Neural crest cell (in vitro differentiated cells): ENCODE measurements around the gene HVCN1. TPM values are rescaled to one million over a fixed set of nuclear protein-coding genes. Genes with fewer than 3 reads are reported as not detected.

Experiments
- DNase-seq: peaks from one replicate; pipeline ENCODE4 v3.0.0; 2021; ENCODE audit warnings: low read depth, mixed read lengths, low spot score
- H3K27ac Mint-ChIP-seq: one replicate; pipeline ENCODE4 v1.8.0; 2021; ENCODE audit warnings: mild to moderate bottlenecking, mixed read lengths; ENCODE audit not compliant: unreplicated experiment
- H3K27me3 Mint-ChIP-seq: 2 replicates; pipeline ENCODE4 v1.8.0; 2021; ENCODE audit warnings: low read depth, mild to moderate bottlenecking, mixed read lengths
- H3K36me3 Mint-ChIP-seq: 2 replicates; pipeline ENCODE4 v1.8.0; 2021; ENCODE audit warnings: low read depth, mild to moderate bottlenecking, mixed read lengths
- H3K4me1 Mint-ChIP-seq: 2 replicates; pipeline ENCODE4 v1.8.0; 2021; ENCODE audit warnings: mixed read lengths
- H3K4me3 Mint-ChIP-seq: one replicate; pipeline ENCODE4 v1.8.0; 2021; ENCODE audit warnings: mild to moderate bottlenecking, mixed read lengths
- H3K9me3 Mint-ChIP-seq: 2 replicates; pipeline ENCODE4 v1.8.0; 2021; ENCODE audit warnings: mixed read lengths
- total RNA-seq: library from RNA; stranded (reverse); gene quantifications from 2 replicates; pipeline ENCODE4 v1.2.1, GENCODE V29; 2021
- TF ChIP-seq, protein P1 (sequence below): fragments of 200-600 bp; sonication (generic); conservative IDR thresholded peaks from 2 replicates; pipeline ENCODE4 v1.5.0; 2021; ENCODE audit warnings: antibody characterized with exemption, mild to moderate bottlenecking

Gene HVCN1
- total RNA-seq, 1 donor from 2014 or later: 3.8 TPM

DNA sequence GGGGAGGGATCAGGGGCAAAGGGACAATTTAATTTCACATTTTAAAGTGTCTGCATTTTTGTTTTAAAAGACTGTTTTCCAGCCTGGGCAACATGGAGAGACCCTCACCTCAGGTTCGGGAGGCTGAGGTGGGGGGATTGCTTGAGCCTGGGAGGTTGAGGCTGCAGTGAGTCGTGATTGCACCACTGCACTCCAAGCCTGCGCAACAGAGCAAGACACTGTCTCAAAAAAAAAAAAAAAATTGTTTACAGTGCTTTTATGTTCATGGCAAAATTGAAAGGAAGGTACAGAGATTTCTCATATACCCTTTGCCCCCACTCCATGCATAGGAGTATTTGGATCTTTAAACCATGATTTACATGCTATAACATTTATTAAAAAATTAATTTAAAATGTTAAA, 16.4 kb upstream of the HVCN1 start:
- H3K27ac Mint-ChIP-seq: no peak overlapping the region
- DNase-seq: no peak
- H3K9me3 Mint-ChIP-seq: no peaks in the 10 kb centered on the region
- peaks cover 3% of the 10 kb centered on the region for H3K36me3 Mint-ChIP-seq
- TF ChIP-seq, protein P1, sequence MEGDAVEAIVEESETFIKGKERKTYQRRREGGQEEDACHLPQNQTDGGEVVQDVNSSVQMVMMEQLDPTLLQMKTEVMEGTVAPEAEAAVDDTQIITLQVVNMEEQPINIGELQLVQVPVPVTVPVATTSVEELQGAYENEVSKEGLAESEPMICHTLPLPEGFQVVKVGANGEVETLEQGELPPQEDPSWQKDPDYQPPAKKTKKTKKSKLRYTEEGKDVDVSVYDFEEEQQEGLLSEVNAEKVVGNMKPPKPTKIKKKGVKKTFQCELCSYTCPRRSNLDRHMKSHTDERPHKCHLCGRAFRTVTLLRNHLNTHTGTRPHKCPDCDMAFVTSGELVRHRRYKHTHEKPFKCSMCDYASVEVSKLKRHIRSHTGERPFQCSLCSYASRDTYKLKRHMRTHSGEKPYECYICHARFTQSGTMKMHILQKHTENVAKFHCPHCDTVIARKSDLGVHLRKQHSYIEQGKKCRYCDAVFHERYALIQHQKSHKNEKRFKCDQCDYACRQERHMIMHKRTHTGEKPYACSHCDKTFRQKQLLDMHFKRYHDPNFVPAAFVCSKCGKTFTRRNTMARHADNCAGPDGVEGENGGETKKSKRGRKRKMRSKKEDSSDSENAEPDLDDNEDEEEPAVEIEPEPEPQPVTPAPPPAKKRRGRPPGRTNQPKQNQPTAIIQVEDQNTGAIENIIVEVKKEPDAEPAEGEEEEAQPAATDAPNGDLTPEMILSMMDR: no peak
- no peaks in the 10 kb centered on the region for H3K4me1 Mint-ChIP-seq
- no peak overlapping the region for H3K4me3 Mint-ChIP-seq
- H3K27me3 Mint-ChIP-seq: no peaks in the 10 kb centered on the region

DNA sequence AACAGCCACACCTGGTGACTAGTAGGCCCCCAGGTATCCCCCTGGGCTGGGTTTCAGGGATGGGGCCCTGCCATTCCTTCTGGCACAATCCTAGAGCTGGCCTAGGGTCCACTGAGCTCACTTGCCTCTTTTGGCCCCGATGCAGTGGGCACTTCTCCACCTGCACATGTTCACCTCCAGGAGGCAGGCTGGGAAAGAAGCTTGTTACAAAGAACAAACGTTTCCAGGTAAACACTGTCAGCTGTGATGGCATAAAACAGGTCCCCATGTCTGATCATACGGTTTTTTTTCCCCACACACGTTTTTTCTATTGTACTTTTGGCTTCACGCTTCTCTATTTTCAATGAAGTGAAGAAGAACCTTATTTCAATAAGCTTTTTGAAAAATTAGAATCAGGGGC, 15.8 kb upstream of the HVCN1 start:
- no peaks in the 10 kb centered on the region for H3K4me1 Mint-ChIP-seq
- no peak for DNase-seq
- no peaks in the 10 kb centered on the region for H3K27me3 Mint-ChIP-seq
- H3K27ac Mint-ChIP-seq: no peak overlapping the region
- H3K36me3 Mint-ChIP-seq: peaks cover 3% of the 10 kb centered on the region
- no peak overlapping the region for H3K4me3 Mint-ChIP-seq
- TF ChIP-seq, protein P1: peak; percentile 41
- no peaks in the 10 kb centered on the region for H3K9me3 Mint-ChIP-seq

DNA sequence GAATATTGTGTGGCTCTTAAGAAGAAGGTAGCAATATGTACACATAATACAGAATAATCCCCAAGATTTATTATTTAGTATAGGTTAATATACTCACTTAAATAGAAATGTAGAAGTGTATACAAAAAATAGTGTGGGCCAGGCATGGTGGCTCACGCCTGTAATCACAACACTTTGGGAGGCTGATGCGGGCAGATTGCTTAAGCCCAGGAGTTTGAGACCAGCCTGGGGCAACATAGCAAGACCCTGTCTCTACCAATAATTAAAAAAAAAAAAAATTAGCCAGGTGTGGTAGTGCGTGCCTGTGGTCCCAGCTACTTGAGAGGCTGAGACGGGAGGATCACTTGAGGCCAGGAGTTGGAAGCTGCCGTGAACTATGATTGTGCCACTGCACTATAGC, 15.3 kb upstream of the HVCN1 start:
- H3K27me3 Mint-ChIP-seq: no peaks in the 10 kb centered on the region
- no peaks in the 10 kb centered on the region for H3K4me1 Mint-ChIP-seq
- TF ChIP-seq, protein P1: no peak
- no peak overlapping the region for H3K4me3 Mint-ChIP-seq
- no peaks in the 10 kb centered on the region for H3K9me3 Mint-ChIP-seq
- DNase-seq: no peak
- no peak overlapping the region for H3K27ac Mint-ChIP-seq
- H3K36me3 Mint-ChIP-seq: peaks cover 3% of the 10 kb centered on the region

- peaks cover 6% of the 10 kb centered on the region for H3K4me1 Mint-ChIP-seq
- no peak for DNase-seq
- H3K27ac Mint-ChIP-seq: no peak overlapping the region
- TF ChIP-seq, protein P1: no peak
- H3K4me3 Mint-ChIP-seq: no peak overlapping the region
- no peaks in the 10 kb centered on the region for H3K36me3 Mint-ChIP-seq
- H3K9me3 Mint-ChIP-seq: no peaks in the 10 kb centered on the region
- no peaks in the 10 kb centered on the region for H3K27me3 Mint-ChIP-seq
These were observed 13.2 kb upstream of the HVCN1 start for GRCh38 chr12:110702081-110702480.

DNA sequence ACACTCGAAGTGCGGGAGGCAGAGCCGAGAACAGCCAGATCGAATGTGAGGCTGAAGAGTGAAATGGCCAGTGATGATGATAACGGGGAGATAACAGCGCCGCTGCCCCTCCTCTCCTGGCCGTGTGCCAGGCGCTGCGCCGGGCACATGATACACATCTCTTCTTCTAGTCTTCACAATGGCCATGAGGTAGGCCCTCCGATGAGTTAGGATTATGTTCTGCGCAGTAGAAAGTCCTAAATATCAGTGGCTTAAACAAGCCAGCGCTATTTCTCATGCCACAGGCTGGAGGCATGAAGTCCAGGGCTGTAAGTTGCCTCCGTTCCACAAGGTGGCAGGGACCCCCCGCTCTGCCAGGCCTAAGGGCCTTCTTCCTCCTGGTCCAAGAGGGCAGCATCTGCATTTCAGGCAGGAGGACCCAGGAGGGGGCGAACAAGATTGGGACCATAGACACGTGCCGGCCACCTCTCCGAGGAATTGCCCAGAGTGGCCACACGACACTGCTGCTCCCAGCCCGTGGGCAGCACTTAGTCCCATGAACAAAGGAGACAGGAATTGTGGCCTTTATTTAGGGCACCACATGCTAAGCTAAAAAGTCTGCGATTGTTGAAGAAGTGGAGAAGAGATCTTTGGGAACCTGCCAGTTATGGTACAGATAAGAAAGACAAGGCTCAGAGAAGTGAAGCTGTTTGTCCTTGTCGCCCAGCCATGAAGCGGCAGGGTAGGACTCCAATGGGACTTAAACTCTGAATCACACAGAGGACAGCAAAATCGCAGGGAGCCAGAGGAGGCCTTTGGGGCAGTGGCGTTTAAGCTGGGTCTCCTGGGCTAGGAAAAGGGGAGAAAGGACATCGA, 10.9 kb upstream of the HVCN1 start:
- no peak for DNase-seq
- no peaks in the 10 kb centered on the region for H3K36me3 Mint-ChIP-seq
- TF ChIP-seq, protein P1: no peak
- no peaks in the 10 kb centered on the region for H3K9me3 Mint-ChIP-seq
- peaks cover 6% of the 10 kb centered on the region for H3K4me1 Mint-ChIP-seq
- no peak overlapping the region for H3K4me3 Mint-ChIP-seq
- no peak overlapping the region for H3K27ac Mint-ChIP-seq
- no peaks in the 10 kb centered on the region for H3K27me3 Mint-ChIP-seq
